ENCODE measurements around the gene CATSPER3. TPM values are rescaled to one million over a fixed set of nuclear protein-coding genes. Genes with fewer than 3 reads are reported as not detected.

The CATSPER3 gene
- total RNA-seq, 1 experiment from 2014 or later, result 0.40 TPM

DNA sequence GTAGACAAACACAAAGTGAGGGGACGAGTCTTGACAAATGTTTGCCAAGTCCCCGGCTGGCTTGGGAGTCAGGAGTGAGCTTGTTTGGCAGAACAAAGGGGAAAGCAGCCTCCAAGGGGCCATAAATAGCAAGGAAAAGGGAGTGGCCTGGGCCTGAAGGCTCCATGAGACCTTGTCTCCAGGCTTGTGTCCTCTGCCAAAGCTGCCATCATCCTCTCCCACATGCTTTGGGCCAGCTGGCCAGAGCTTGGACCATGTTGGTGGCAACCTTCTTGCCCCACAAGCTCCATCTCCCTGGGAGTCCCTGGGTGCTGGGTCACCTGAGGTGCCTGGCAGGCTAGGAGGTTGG is 79.6 kb downstream of the CATSPER3 start:
- H3K9me3 ChIP-seq (ENCODE audit: low read length), result no peaks in the 10 kb centered on the region
- ChIA-PET CTCF (no interaction called here), POLR2A (ENCODE audit: unreplicated experiment) (no interaction called here)
- H3K79me2 ChIP-seq (ENCODE audit: low read length), result no peaks in the 10 kb centered on the region
- H3K9ac ChIP-seq (ENCODE audit: low read length), result no peak overlapping the region
- no peaks in the 10 kb centered on the region for H3K27me3 ChIP-seq (ENCODE audit: low read length)
- no peaks in the 10 kb centered on the region for H3K4me1 ChIP-seq (ENCODE audit: insufficient read depth, low read length)
- no peaks in the 10 kb centered on the region for H4K20me1 ChIP-seq (ENCODE audit: low read length)
- no peaks in the 10 kb centered on the region for H3F3A ChIP-seq (ENCODE audit: low read length, unreplicated experiment)
- ATAC-seq (no peak), DNase-seq (no peak)
- H2AFZ ChIP-seq (ENCODE audit: low read length), result no peak overlapping the region
- TF ChIP-seq EZH2phosphoT487 (IDR thresholded peaks at IDR 0.05; ENCODE audit: borderline replicate concordance, low read length) (no peak), EZH2 (IDR thresholded peaks at IDR 0.05; ENCODE audit: low read length, unreplicated experiment) (no peak)
- TF ChIP-seq, protein P1, sequence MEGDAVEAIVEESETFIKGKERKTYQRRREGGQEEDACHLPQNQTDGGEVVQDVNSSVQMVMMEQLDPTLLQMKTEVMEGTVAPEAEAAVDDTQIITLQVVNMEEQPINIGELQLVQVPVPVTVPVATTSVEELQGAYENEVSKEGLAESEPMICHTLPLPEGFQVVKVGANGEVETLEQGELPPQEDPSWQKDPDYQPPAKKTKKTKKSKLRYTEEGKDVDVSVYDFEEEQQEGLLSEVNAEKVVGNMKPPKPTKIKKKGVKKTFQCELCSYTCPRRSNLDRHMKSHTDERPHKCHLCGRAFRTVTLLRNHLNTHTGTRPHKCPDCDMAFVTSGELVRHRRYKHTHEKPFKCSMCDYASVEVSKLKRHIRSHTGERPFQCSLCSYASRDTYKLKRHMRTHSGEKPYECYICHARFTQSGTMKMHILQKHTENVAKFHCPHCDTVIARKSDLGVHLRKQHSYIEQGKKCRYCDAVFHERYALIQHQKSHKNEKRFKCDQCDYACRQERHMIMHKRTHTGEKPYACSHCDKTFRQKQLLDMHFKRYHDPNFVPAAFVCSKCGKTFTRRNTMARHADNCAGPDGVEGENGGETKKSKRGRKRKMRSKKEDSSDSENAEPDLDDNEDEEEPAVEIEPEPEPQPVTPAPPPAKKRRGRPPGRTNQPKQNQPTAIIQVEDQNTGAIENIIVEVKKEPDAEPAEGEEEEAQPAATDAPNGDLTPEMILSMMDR (conservative IDR thresholded peaks at IDR 0.05; ENCODE audit: low read depth, low read length), result no peak
- H3K4me2 ChIP-seq (ENCODE audit: low read length), result no peak overlapping the region
- H3K27ac ChIP-seq (ENCODE audit: low read length), result no peak overlapping the region
- H3K4me3 ChIP-seq (ENCODE audit: low read length), result no peak overlapping the region
- H3K9me2 ChIP-seq (replicated peaks; ENCODE audit: low read length), result no peaks in the 10 kb centered on the region
- BruUV-seq (replicated peaks), result no TSS peak
- no peaks in the 10 kb centered on the region for H3K36me3 ChIP-seq (ENCODE audit: low read depth, low read length)
- intact Hi-C loops (cut with micrococcal nuclease), result no loop called here

DNA sequence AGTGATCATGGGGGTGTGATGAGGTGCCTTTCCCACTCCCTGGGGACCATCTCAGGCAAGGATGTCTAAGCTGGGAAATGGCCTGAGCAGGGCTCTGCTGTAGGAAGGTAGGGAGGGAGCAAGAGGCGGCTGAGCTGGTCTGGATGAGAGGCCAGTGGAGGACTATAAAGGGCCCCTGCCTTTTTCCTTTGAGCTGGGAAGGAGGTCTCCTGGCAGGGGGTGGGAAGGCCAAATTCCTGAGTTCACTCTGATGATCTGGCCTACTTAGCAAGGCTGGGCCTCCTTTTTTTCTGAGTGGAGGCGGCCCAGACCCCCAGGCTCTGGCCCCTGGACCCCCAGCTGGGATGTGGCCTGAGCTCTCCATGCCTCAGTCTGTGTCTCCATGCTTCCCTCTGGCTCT is 80.6 kb downstream of the CATSPER3 start:
- no peak overlapping the region for H2AFZ ChIP-seq (ENCODE audit: low read length)
- H3K27ac ChIP-seq (ENCODE audit: low read length), result no peak overlapping the region
- ChIA-PET POLR2A (ENCODE audit: unreplicated experiment) (no interaction called here), CTCF (no interaction called here)
- H3K36me3 ChIP-seq (ENCODE audit: low read depth, low read length), result no peaks in the 10 kb centered on the region
- no peaks in the 10 kb centered on the region for H3K27me3 ChIP-seq (ENCODE audit: low read length)
- no TSS peak for BruUV-seq (replicated peaks)
- H3K79me2 ChIP-seq (ENCODE audit: low read length), result no peaks in the 10 kb centered on the region
- no peaks in the 10 kb centered on the region for H3K9me2 ChIP-seq (replicated peaks; ENCODE audit: low read length)
- TF ChIP-seq, protein P1 (conservative IDR thresholded peaks at IDR 0.05; ENCODE audit: low read depth, low read length), result no peak
- TF ChIP-seq EZH2 (IDR thresholded peaks at IDR 0.05; ENCODE audit: low read length, unreplicated experiment), result no peak
- TF ChIP-seq EZH2phosphoT487 (IDR thresholded peaks at IDR 0.05; ENCODE audit: borderline replicate concordance, low read length), result no peak
- intact Hi-C loops (cut with micrococcal nuclease), result no loop called here
- ATAC-seq, result no peak
- no peak overlapping the region for H3K9ac ChIP-seq (ENCODE audit: low read length)
- no peak for DNase-seq
- no peaks in the 10 kb centered on the region for H3F3A ChIP-seq (ENCODE audit: low read length, unreplicated experiment)
- no peak overlapping the region for H3K4me3 ChIP-seq (ENCODE audit: low read length)
- no peaks in the 10 kb centered on the region for H4K20me1 ChIP-seq (ENCODE audit: low read length)
- H3K9me3 ChIP-seq (ENCODE audit: low read length), result no peaks in the 10 kb centered on the region
- no peaks in the 10 kb centered on the region for H3K4me1 ChIP-seq (ENCODE audit: insufficient read depth, low read length)
- no peak overlapping the region for H3K4me2 ChIP-seq (ENCODE audit: low read length)

DNA sequence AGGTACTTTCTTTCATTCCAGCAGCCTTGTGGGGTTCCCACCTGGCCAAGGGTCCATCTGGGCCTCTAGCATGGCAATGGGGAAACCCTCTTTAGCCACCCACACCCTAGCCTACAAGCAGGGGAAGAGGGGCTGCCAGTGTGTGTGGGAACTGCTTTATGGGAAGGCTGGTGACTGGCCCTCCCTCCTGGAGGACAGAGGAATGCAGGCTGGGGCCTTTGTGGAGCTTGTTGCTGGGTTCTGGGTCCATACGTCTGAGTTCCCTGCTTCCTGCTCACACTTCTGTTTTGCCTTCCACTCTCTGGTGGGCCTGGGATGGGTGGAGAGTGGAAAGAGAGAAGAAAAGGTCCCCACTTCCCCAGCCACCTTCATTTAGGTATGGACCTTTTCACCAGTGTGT is 81.2 kb downstream of the CATSPER3 start:
- ATAC-seq, result no peak
- POLR2A ChIA-PET (ENCODE audit: unreplicated experiment), result no interaction called here
- CTCF ChIA-PET, result no interaction called here

More for the DNA sequence above, 81.2 kb downstream of the CATSPER3 start:
- no peaks in the 10 kb centered on the region for H4K20me1 ChIP-seq (ENCODE audit: low read length)
- H3K36me3 ChIP-seq (ENCODE audit: low read depth, low read length), result no peaks in the 10 kb centered on the region
- no peak overlapping the region for H3K9ac ChIP-seq (ENCODE audit: low read length)
- no peaks in the 10 kb centered on the region for H3K27me3 ChIP-seq (ENCODE audit: low read length)
- H3K9me2 ChIP-seq (replicated peaks; ENCODE audit: low read length), result no peaks in the 10 kb centered on the region
- intact Hi-C loops (cut with micrococcal nuclease), result no loop called here
- H3K9me3 ChIP-seq (ENCODE audit: low read length), result no peaks in the 10 kb centered on the region
- BruUV-seq (replicated peaks), result no TSS peak
- TF ChIP-seq EZH2phosphoT487 (IDR thresholded peaks at IDR 0.05; ENCODE audit: borderline replicate concordance, low read length) (no peak), EZH2 (IDR thresholded peaks at IDR 0.05; ENCODE audit: low read length, unreplicated experiment) (no peak)
- TF ChIP-seq, protein P1 (conservative IDR thresholded peaks at IDR 0.05; ENCODE audit: low read depth, low read length), result no peak
- no peak overlapping the region for H2AFZ ChIP-seq (ENCODE audit: low read length)
- H3K4me2 ChIP-seq (ENCODE audit: low read length), result no peak overlapping the region
- no peaks in the 10 kb centered on the region for H3F3A ChIP-seq (ENCODE audit: low read length, unreplicated experiment)
- H3K4me3 ChIP-seq (ENCODE audit: low read length), result no peak overlapping the region
- no peaks in the 10 kb centered on the region for H3K79me2 ChIP-seq (ENCODE audit: low read length)
- no peaks in the 10 kb centered on the region for H3K4me1 ChIP-seq (ENCODE audit: insufficient read depth, low read length)
- no peak overlapping the region for H3K27ac ChIP-seq (ENCODE audit: low read length)
- DNase-seq, result no peak

Data from PC-3 (cell line).